ENCODE measurements around the gene TEDC2.

The TEDC2 gene

DNA sequence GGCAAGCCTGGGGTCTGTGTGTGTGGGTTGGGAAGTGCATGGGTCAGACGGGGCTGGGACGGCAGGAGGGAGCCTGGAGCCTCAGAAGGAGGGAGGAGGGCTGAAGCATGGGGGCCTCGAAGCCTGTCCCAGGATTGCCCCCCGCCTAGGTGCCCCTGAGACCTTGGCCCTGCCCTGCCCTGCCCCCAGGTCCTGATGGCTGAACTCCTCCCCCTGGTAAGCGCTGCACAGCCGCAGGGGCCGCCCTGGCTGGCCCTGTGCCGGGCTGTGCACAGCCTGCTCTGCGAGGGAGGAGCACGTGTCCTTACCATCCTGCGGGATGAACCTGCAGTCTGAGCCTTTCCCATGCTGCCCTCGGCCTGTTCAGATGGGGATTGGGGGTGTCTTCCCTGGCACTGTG, 4.4 kb downstream of the TEDC2 start:
- peak in 1 of 10 donors; percentile 72 for DNase-seq
- intact Hi-C loops (cut with DNase I), result no loop called here

DNA sequence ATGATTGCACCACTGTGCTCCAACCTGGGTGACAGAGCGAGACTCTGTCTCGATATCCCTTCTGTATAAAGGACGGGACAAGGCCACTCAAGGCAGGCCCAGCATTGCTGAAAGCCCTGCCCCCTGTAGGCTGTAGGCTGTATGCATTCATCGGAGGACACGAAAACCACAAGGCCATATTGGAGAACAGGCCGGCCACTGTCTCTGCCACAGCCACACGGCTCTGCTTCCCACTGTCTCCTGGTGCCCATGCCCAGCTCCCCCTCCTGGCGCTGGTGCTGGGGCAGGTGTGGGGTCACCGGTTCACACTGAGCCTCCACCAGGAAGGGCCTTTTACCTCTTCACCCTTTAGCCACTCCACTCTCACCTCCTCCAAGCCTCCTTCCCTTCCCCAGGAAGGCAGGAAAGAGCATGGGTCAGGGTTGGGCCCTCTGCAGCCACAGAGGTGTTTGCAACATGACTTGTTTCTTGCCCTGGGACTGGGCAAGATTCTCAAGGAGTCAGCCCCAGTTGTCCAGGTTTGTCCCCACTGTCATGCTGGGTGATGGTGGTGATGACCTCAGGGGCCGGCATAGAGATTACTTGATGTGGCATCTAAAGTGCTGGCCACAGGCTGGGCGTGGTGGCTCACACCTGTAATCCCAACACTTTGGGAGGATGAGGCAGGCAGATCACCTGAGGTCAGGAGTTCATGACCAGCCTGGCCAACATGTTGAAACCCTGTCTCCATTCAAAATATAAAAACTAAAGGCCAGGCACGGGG, 5.9 kb downstream of the TEDC2 start:
- peak in 1 of 10 donors; percentile 51 for DNase-seq
- intact Hi-C loops (cut with DNase I), result no loop called here

DNA sequence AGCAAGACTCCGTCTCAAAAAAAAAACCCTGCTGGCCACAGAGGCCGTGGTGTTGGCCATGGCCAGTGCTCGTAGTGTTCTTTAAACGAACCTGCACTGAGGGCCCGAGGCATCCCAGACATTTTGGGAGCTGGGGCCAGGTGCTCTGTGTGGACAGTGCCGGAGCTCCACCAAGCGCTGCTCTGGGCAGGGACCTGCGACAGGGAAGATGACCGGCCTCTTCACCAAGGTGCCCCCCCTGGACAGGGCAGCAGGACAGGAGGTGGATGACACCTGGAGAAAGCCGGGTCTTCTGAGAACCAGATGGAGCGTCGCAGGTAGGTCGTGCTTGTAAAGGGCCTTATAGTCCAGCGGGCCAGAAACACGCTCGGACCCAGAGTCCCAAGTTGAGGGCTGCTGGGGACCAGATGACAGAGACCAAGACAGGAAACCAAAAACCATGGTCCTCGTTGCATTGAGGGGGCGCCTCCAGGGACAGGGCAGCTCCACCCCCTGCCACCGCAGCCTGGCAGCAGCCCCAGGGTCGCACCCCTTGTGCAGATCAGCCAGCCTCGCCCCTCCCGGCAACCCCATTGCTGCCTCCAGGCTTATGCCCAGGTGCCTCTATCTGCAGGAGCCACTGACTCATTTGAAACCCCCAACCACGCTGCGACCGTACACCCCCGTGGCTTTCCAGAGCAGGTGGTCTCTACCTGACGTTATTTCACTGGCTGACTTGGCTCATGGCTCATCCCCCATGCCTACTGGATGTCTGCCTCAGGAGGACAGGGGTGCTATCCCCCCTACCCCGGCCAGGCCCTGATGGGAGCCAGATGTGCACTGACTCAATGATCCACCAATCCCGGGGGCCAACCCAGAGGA, 7.0 kb downstream of the TEDC2 start:
- peak in 1 of 10 donors; percentile 83 for DNase-seq
- intact Hi-C loops (cut with DNase I), result no loop called here

DNA sequence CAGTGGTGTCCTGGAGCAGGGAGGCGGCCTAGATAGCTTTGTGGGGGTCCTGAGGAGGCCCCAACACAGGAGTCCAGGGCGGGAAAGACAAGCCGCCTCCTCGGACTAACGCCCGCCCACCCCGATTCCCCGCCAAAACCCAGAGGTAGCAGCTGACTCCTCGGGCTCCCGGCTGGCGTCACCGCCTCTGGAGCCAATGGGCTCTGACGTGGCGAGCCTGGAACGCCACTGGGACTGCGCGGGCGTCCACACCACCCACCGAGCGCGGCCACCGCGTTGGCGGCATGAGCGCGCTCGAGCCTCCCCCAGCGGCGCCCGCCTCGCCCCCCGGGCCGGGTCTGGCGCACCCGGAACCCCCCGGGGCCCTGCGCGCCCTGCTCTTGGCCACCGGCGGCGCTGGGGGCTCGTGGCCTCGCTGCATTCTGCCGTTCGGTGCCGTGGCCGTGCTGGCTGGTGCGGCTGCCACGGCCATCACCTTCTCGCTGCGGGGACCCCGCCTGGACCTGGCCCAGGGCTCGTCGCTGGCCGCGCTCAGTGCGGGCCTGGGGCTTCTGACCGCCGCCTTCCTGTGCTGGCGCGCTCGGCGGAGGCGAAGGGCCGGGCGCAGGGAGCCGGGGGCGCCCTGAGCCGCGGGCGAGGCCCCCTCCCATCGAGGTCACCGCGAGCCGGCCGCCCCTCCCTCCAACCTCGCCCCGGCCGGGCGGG, 7.8 kb downstream of the TEDC2 start:
- DNase-seq, result peak in 9 of 10 donors; percentile 52 to 97 (median 80)
- intact Hi-C loops (cut with DNase I), result no loop called here

DNA sequence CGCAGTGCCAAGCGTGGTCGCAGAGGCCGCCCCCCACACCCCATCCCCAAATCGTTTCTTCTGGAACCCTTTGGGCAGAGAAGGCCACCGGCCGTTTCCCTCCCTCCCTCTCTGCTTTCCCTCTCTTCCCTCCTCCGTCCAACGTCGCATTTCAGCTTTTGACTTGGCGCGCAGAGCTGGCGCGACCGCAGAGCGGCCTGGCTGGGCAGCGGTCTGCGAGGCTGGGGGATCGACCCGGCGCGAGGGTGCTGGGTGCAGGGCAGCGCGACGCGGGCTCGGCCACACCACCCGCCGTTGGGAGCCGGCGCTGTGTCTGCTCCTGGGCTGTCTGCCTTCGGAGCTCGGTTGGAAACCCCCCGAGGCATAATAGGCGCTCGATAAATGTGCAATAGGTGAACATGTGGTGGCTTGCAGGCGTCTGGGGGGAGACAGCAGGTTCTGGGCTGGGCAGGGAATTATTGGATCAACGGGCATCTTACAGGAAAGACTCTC, 8.4 kb downstream of the TEDC2 start:
- DNase-seq, result no peak
- intact Hi-C loops (cut with DNase I), result no loop called here

DNA sequence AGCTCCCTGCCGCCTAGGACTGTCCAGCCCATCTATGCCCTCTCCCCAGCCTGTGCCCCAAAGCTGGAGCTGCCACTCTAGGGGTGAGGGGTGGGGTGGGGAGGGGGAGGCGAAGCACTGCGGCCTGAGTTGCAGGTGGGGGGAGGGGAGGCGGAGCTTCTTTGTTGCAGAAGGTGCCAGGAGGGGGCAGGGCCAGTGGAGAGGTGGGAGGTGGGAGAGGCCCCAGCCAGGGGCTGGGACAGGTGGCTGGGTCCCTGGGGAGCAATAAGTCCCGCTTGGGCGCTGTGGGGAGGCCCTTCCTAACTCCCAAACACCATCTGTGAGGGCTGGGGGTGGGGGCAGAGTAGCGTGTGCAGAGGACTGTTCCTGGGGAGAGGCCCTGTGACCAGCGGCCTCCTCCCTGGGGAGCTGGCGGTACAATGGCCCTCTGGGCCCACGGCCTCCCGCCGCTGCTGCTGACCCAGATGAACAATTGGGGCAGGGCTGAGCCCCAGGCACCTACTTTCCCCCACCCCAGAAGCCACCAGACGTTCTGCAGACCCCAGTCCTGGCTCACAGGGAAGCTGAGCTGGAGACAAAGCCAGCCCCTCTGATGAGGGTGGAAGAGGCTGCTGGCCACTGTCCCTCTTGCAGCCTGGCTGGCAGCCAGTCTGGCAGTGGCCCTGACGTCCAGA, 9.0 kb downstream of the TEDC2 start:
- peak in 2 of 10 donors; percentile 57 to 90 for DNase-seq
- intact Hi-C loops (cut with DNase I), result no loop called here

DNA sequence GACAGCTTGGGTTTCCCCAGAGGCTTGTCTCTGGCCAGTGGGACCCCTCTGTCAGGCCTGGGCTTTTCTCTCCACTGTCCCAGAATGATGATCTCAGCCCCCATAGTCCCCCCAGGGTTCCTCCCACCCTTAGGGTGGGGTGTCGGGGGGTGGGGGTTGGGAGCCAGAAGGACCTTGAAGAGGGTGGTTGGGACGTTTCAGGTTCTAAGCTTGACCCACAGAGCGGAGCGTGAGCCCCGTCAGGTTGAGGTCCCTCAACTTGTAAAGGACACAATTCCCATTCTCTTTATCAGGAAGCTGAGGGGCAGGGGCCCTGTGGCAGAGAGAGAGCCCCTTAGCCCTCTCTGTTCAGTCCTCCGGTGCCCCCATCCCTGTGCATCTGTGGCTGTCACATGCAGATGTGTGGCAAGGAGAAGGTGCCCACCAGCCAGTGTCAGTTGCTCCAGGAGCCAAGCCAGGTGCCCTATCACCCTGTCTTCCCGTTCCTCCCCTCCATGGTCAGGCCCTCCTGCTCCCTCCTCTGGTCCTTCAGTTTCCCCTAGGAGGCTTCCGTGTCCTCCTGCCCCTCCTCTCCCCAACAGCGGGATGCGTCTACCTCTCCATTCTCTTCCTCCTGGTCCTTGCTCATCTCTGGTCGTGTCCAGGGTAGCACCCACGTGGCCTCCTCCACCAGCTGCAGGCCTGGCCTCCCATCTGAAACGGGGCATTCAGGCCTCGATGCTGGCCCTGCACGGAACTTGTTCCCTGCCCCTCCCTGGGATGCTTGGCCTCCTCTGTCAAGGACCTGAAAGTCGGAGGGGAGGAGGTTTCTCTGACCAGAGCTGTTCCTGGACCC, 9.7 kb downstream of the TEDC2 start:
- intact Hi-C loops (cut with DNase I), result no loop called here
- peak in 2 of 10 donors; percentile 78 to 84 for DNase-seq

DNA sequence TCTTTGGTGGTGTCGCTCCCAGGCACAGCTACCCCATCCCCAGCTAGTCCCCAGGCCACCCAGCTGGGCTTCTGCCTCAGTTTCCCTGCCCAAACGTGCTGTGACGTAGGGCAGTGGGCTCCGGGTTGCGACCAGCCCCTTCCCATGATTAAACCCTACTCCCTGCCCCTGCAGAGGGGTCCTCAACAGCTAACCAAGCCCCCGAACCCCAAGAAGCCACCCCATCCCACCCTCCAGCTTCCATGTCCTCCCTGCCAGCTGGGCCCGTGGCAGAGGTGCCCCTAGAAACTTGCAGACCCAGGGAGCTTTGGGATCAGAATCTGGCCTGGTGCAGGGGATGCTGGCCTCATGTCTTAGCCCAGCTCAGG, 10.3 kb downstream of the TEDC2 start:
- peak in 1 of 10 donors; percentile 56 for DNase-seq
- intact Hi-C loops (cut with DNase I), result no loop called here

DNA sequence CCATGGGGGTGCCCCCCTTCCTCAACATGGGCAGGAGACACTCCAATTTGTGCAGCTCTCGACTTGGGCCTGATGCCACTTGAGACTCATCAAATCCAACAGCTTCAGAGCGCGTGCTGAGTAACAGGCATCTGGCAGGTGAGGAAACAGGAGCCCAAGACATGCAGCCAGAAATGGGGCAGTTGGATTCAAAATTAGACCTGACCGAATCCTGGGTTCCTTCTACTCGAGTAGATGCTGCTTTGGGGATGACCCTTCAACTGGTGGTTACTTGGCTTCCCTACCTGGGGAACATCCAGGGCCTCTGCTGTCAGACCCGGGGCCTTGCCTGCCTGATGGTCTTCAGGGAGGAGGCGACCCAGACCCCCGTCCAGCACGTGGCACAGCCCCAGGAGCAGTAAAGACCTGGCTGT, 10.7 kb downstream of the TEDC2 start:
- DNase-seq, result peak in 3 of 10 donors; percentile 61 to 89 (median 83)
- intact Hi-C loops (cut with DNase I), result no loop called here

DNA sequence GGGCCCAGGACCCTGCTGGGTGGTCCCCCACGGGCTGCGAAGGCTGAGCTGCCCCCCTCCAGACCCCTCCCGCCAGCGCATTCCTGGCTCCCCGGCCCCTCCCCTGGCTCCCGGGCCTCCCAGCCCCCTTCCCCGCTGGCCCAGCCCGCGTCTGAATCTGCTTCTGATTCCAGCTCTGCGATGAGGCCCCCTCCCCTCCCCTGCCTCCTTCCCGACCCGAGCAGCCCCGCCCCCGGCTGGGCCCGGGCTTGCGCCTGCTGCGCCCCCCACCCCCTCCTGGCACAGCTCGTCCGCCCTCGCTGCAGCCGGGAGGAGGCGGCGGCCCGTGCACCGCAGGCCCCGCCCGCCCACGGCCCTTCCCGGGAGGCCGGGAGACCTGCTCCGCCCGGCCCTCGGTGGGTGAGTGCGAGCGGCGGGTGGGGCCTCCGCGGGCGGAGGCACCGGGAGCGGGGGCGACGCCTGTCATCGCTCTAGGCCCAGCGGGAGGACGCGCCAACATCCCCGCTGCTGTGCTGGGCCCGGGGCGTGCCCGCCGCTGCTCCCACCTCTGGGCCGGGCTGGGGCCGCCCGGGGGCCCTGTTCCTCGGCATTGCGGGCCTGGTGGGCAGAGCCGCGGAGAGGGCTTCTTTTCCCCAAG, 11.2 kb downstream of the TEDC2 start, which contains the start of gene NTN3:
Gene NTN3 (plus strand): TSS at position 282 of the 637 bp plus-strand sequence. CDS start 405 bp downstream, outside the sequence.
- peak in 1 of 10 donors; percentile 72 for DNase-seq
- intact Hi-C loops (cut with DNase I), result no loop called here

DNA sequence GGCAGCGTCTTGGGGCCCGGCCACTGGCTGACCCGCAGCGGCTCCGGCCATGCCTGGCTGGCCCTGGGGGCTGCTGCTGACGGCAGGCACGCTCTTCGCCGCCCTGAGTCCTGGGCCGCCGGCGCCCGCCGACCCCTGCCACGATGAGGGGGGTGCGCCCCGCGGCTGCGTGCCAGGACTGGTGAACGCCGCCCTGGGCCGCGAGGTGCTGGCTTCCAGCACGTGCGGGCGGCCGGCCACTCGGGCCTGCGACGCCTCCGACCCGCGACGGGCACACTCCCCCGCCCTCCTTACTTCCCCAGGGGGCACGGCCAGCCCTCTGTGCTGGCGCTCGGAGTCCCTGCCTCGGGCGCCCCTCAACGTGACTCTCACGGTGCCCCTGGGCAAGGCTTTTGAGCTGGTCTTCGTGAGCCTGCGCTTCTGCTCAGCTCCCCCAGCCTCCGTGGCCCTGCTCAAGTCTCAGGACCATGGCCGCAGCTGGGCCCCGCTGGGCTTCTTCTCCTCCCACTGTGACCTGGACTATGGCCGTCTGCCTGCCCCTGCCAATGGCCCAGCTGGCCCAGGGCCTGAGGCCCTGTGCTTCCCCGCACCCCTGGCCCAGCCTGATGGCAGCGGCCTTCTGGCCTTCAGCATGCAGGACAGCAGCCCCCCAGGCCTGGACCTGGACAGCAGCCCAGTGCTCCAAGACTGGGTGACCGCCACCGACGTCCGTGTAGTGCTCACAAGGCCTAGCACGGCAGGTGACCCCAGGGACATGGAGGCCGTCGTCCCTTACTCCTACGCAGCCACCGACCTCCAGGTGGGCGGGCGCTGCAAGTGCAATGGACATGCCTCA, 12.0 kb downstream of the TEDC2 start:
- DNase-seq, result peak in 2 of 10 donors; percentile 77 to 87
- intact Hi-C loops (cut with DNase I), result no loop called here

DNA sequence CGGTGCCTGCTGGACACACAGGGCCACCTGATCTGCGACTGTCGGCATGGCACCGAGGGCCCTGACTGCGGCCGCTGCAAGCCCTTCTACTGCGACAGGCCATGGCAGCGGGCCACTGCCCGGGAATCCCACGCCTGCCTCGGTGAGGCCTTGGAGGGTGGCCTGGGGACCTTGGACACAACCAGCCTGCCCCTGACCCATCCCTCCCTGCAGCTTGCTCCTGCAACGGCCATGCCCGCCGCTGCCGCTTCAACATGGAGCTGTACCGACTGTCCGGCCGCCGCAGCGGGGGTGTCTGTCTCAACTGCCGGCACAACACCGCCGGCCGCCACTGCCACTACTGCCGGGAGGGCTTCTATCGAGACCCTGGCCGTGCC, 12.6 kb downstream of the TEDC2 start:
- intact Hi-C loops (cut with DNase I), result no loop called here
- DNase-seq, result no peak

DNA sequence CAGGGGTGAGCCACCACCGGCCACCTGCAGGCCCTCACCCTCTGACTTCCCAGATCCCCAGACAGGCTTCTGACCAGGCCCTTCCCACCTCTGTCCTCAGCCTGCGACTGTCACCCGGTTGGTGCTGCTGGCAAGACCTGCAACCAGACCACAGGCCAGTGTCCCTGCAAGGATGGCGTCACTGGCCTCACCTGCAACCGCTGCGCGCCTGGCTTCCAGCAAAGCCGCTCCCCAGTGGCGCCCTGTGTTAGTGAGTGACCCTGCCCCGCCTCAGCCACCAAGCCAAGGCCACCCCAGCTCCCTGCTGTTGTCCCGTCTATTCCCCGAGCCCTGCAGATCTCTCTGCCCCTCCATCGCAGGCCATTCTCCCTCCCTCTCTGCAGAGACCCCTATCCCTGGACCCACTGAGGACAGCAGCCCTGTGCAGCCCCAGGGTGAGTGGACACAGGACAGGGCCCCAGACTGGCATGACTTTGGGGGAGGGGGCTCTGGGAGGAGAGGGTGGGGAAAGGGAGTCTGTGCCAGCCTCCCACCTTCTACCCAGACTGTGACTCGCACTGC, 13.1 kb downstream of the TEDC2 start:
- intact Hi-C loops (cut with DNase I), result no loop called here
- peak in 1 of 10 donors; percentile 72 for DNase-seq

DNA sequence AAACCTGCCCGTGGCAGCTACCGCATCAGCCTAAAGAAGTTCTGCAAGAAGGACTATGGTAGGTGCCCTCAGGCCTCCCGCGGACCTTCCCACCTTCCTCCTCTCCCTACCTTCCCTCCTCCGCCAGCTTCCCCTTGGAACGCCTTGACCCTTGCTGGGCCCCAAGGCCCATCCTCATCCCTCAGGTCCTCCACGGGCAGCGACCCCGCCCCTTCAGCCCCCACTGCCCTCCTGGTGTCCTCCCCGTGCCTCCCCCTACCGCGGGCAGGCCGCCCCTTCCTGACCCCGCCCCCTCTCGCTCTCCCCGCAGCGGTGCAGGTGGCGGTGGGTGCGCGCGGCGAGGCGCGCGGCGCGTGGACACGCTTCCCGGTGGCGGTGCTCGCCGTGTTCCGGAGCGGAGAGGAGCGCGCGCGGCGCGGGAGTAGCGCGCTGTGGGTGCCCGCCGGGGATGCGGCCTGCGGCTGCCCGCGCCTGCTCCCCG, 13.6 kb downstream of the TEDC2 start:
- peak in 1 of 10 donors; percentile 91 for DNase-seq
- intact Hi-C loops (cut with DNase I), result no loop called here

DNA sequence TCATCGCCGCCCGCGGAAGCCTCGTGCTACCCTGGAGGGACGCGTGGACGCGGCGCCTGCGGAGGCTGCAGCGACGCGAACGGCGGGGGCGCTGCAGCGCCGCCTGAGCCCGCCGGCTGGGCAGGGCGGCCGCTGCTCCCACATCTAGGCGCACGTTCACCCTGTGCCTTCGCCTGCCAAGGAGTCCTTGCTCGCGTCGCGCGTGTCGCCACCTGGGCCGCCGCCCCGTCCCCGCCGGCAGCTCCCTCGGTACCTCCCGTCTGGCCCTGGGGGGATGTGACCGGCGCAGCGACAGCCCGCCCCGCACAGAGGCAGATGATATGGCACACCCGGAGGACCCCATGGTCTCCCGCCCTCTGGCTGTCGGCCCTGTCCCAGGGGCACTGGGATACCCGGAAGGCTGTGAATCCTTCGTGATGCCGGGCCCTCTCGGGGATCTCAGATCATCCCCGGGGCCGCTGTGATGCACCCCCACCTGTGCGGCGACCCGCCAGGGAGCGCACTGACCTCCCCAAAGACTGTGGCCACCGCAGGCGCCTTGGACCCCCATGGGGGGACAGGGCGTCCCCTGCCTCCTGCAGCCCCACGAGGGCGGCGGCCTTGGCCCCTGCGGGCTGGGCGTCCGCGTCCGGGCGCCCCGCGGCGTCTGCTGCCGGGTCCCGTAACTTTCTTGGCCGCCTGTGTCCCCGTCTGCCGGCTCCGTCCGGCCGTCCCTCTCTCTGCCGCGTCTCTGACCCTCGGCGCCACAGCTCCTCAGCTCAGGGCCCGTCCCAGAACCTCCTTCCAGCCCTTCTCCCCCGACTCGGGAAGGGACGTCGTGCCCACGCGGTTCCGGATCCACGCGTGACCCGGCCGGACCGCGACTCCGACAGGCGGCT, 14.3 kb downstream of the TEDC2 start:
- intact Hi-C loops (cut with DNase I), result no loop called here
- DNase-seq, result peak in 6 of 10 donors; percentile 51 to 92 (median 64)

DNA sequence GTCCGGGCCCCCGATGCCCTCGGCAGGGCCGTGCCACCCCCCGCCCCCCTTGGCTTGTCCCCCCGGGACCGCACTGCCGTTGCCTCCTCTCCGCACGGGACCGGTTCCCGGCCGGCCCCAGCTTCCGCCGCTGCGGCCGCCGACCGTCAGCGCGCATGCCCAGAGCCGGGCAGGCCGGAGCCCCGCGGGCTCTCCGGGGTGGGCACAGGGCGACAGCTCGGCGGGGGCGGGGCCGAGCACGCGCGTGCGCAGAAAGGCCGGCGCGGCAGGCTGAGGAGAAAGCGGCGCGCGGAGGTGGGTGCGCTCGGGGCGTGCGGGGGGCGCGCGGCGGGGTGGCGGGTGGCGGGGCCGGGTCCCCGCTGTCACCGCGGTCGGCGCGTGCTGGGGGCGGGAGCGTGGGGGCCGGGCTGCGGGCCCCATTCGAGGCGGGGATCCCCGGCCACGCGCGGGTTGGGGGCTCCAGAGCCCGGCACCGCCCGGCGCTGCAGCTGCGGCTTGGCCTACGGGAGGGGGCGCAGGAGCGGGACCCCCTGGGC, 15.0 kb downstream of the TEDC2 start, which contains the start of gene TBC1D24:
Gene TBC1D24 (plus strand): TSS at position 251 of the 536 bp plus-strand sequence. CDS start 21,022 bp downstream, outside the sequence.
- DNase-seq, result peak; percentile 74 to 98 (median 84)
- intact Hi-C loops (cut with DNase I), result no loop called here

Measured in posterior cingulate gyrus (tissue), 11 donors.